ENCODE measurements around the gene RARG. TPM values are rescaled to one million over a fixed set of nuclear protein-coding genes. Genes with fewer than 3 reads are reported as not detected.
"Not testable (repeated sequence)": the region's sequence is repeated elsewhere in the genome, so short reads cannot be mapped to it uniquely, and the experiment has no call there.

RARG gene
- total RNA-seq, 6 experiments from 2014 or later: 47.2 to 80.5 (median 71.0) TPM

GRCh38 chr12:53170215-53170614 is 61.8 kb downstream of the RARG start:
- no peak overlapping the region for H3K4me3 Mint-ChIP-seq
- H3K27me3 Mint-ChIP-seq (ENCODE audit: insufficient read depth): no peaks in the 10 kb centered on the region; the same call in 1 of the 2 replicates
- no peak overlapping the region for H3K27ac Mint-ChIP-seq
- peaks cover 6% of the 10 kb centered on the region for H3K36me3 Mint-ChIP-seq (ENCODE audit: low read depth)
- TF ChIP-seq, protein P1, sequence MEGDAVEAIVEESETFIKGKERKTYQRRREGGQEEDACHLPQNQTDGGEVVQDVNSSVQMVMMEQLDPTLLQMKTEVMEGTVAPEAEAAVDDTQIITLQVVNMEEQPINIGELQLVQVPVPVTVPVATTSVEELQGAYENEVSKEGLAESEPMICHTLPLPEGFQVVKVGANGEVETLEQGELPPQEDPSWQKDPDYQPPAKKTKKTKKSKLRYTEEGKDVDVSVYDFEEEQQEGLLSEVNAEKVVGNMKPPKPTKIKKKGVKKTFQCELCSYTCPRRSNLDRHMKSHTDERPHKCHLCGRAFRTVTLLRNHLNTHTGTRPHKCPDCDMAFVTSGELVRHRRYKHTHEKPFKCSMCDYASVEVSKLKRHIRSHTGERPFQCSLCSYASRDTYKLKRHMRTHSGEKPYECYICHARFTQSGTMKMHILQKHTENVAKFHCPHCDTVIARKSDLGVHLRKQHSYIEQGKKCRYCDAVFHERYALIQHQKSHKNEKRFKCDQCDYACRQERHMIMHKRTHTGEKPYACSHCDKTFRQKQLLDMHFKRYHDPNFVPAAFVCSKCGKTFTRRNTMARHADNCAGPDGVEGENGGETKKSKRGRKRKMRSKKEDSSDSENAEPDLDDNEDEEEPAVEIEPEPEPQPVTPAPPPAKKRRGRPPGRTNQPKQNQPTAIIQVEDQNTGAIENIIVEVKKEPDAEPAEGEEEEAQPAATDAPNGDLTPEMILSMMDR (IDR thresholded peaks at IDR 0.05): no peak
- DNase-seq: no peak
- H3K9me3 Mint-ChIP-seq: no peaks in the 10 kb centered on the region
- H3K4me1 Mint-ChIP-seq (ENCODE audit: low read depth): peaks cover 53% of the 10 kb centered on the region

DNA sequence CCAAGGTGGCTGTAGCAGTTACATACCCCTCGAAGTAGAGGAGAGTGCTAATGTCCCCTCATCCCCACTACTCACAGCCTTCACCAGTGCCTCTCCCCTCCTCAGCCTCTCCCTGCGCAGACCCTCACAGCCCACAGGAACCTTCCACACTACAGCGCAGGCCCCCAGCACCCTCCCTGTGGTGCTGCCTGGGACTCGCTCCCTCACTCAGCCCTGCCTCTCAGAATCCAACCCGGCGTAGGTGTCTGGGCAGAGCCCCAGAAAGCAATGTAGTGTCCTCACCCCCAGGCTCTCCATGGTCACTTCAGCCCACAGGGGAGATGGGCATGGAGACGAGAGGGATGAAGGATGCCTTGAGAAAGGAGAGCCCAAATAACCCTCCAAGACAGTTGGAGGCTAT is 62.4 kb downstream of the RARG start:
- no peak overlapping the region for H3K4me3 Mint-ChIP-seq
- no peak for DNase-seq
- TF ChIP-seq, protein P1 (IDR thresholded peaks at IDR 0.05): no peak
- peaks cover 8% of the 10 kb centered on the region for H3K36me3 Mint-ChIP-seq (ENCODE audit: low read depth)
- H3K27ac Mint-ChIP-seq: no peak overlapping the region
- no peaks in the 10 kb centered on the region for H3K9me3 Mint-ChIP-seq
- peaks cover 47% of the 10 kb centered on the region for H3K4me1 Mint-ChIP-seq (ENCODE audit: low read depth)
- H3K27me3 Mint-ChIP-seq (ENCODE audit: insufficient read depth): no peaks in the 10 kb centered on the region

DNA sequence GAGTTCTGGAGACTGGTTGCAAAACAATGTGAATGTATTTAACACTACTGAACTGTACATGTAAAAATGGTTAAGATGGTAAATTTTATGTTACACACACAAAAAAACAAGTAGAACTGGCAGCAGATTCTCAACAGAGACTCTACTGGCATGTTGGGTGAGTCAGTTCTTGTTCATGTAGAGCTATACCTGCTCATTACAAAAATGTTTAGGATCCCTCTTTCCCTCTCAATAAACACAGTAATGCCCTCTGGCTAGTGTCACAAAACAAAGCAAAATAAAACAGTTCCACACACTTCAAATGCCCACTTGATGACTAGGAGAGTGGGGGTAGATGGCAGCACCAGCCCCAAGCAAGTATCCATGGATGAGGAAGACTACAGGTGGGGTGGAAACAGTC is 65.2 kb downstream of the RARG start:
- DNase-seq: no peak
- Mint-ChIP-seq H3K36me3 (ENCODE audit: low read depth) (peaks cover 11% of the 10 kb centered on the region), H3K9me3 (no peaks in the 10 kb centered on the region), H3K27ac (no peak overlapping the region), H3K4me1 (ENCODE audit: low read depth) (peaks cover 24% of the 10 kb centered on the region), H3K27me3 (ENCODE audit: insufficient read depth) (no peaks in the 10 kb centered on the region), H3K4me3 (no peak overlapping the region)
- TF ChIP-seq, protein P1 (IDR thresholded peaks at IDR 0.05): no peak

GRCh38 chr12:53163008-53163407 is 69.0 kb downstream of the RARG start:
- DNase-seq; H3K27me3 Mint-ChIP-seq (ENCODE audit: insufficient read depth); H3K9me3 Mint-ChIP-seq; H3K27ac Mint-ChIP-seq; H3K4me3 Mint-ChIP-seq: not testable (repeated sequence)
- Mint-ChIP-seq H3K36me3 (ENCODE audit: low read depth) (peaks cover 12% of the 10 kb centered on the region), H3K4me1 (ENCODE audit: low read depth) (peaks cover 20% of the 10 kb centered on the region)

- no peaks in the 10 kb centered on the region for H3K9me3 Mint-ChIP-seq
- TF ChIP-seq, protein P1 (IDR thresholded peaks at IDR 0.05): no peak
- peaks cover 8% of the 10 kb centered on the region for H3K4me1 Mint-ChIP-seq (ENCODE audit: low read depth)
- H3K4me3 Mint-ChIP-seq: no peak overlapping the region
- peaks cover 12% of the 10 kb centered on the region for H3K36me3 Mint-ChIP-seq (ENCODE audit: low read depth)
- no peaks in the 10 kb centered on the region; the same call in 1 of the 2 replicates for H3K27me3 Mint-ChIP-seq (ENCODE audit: insufficient read depth)
- DNase-seq: no peak
- no peak overlapping the region for H3K27ac Mint-ChIP-seq
Observed at GRCh38 chr12:53161119-53161911, 70.7 kb downstream of the RARG start.

GRCh38 chr12:53160673-53161072 is 71.3 kb downstream of the RARG start:
- Mint-ChIP-seq H3K27ac (no peak overlapping the region), H3K27me3 (ENCODE audit: insufficient read depth) (no peaks in the 10 kb centered on the region; the same call in 1 of the 2 replicates), H3K9me3 (no peaks in the 10 kb centered on the region), H3K4me3 (no peak overlapping the region), H3K36me3 (ENCODE audit: low read depth) (peaks cover 12% of the 10 kb centered on the region), H3K4me1 (ENCODE audit: low read depth) (peaks cover 10% of the 10 kb centered on the region)
- no peak for DNase-seq
- TF ChIP-seq, protein P1 (IDR thresholded peaks at IDR 0.05): no peak
